ENCODE measurements around the gene BEGAIN. TPM values are rescaled to one million over a fixed set of nuclear protein-coding genes. Genes with fewer than 3 reads are reported as not detected.

Gene BEGAIN
- total and polyA plus RNA-seq, 4 donors, result 0.27 to 1.6 (median 1.3) TPM

DNA sequence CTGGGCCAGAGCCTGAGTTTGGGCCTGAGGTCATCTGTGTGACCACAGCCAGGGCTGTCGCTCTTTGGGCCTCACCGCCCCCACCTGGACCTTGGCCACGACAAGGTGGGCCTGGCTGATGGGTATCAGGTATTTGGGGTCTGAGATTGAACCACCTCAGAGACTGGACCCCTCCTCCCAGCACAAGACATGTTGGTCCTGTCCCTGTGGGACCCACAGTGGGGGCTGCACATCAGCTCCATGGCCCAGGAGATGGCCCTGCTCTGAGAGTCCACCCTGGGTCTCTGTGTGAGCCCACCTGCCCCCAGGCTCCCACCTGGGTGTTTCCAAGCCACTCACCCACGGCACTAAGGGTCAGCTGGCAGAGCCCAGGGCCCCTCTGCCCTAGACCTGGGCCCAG is 20.6 kb downstream of the BEGAIN start:
- Histone ChIP-seq H3K9ac (ENCODE audit: insufficient read depth in 1 of 2, low read length in 2 of 2) (no peak overlapping the region), H3K9me3 (ENCODE audit: control insufficient read depth in 4 of 4, insufficient read depth in 3 of 4, low read length in 3 of 4) (no peaks in the 10 kb centered on the region), H3K36me3 (ENCODE audit: control insufficient read depth in 4 of 4, insufficient read depth in 4 of 4, low read length in 4 of 4) (no peaks in the 10 kb centered on the region), H3K4me3 (no peak overlapping the region), H3K27me3 (ENCODE audit: control insufficient read depth in 3 of 3, insufficient read depth in 3 of 3, low read length in 2 of 3) (peaks cover 14 to 49% (median 15%) of the 10 kb centered on the region in 3 donors), H3K4me1 (ENCODE audit: control insufficient read depth in 5 of 5, insufficient read depth in 5 of 5, low read length in 5 of 5) (peaks cover 0 to 11% (median 3%) of the 10 kb centered on the region in 5 donors), H3K27ac (ENCODE audit: low read depth in 1 of 2, low read length in 1 of 2) (no peak overlapping the region)
- DNase-seq (no peak), ATAC-seq (ENCODE audit: insufficient read depth, low FRiP score) (no peak)
- 82 to 94% methylated on average over 4 of the region's 4 CpGs for WGBS, 2 donors
- TF ChIP-seq, protein P1, sequence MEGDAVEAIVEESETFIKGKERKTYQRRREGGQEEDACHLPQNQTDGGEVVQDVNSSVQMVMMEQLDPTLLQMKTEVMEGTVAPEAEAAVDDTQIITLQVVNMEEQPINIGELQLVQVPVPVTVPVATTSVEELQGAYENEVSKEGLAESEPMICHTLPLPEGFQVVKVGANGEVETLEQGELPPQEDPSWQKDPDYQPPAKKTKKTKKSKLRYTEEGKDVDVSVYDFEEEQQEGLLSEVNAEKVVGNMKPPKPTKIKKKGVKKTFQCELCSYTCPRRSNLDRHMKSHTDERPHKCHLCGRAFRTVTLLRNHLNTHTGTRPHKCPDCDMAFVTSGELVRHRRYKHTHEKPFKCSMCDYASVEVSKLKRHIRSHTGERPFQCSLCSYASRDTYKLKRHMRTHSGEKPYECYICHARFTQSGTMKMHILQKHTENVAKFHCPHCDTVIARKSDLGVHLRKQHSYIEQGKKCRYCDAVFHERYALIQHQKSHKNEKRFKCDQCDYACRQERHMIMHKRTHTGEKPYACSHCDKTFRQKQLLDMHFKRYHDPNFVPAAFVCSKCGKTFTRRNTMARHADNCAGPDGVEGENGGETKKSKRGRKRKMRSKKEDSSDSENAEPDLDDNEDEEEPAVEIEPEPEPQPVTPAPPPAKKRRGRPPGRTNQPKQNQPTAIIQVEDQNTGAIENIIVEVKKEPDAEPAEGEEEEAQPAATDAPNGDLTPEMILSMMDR (IDR thresholded peaks at IDR 0.05; ENCODE audit: control extremely low read depth, extremely low read depth), result no peak

DNA sequence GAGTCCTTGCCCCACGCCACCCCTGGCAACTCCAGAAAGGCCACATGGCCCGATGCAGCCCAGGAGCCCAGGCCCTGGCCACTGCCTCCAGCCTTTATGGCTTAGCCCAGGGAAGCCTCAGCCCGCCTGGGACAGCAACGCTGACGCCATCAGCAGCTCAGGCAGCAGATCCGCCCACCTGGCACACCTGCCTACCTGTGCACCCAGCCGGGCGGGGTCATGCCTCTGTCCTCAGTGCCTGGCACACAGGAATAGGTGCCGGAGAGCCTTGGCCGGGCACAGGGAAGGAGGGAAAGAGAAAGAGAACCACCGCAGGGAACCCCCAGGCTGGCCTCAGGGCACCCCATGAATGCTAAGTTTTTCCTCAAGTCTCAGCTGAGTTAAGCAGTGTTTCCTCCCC is 21.1 kb downstream of the BEGAIN start:
- Histone ChIP-seq H3K4me1 (ENCODE audit: control insufficient read depth in 5 of 5, insufficient read depth in 5 of 5, low read length in 5 of 5) (peaks cover 0 to 11% (median 3%) of the 10 kb centered on the region in 5 donors), H3K9me3 (ENCODE audit: control insufficient read depth in 4 of 4, insufficient read depth in 3 of 4, low read length in 3 of 4) (no peaks in the 10 kb centered on the region), H3K27ac (ENCODE audit: low read depth in 1 of 2, low read length in 1 of 2) (no peak overlapping the region), H3K4me3 (no peak overlapping the region), H3K27me3 (ENCODE audit: control insufficient read depth in 3 of 3, insufficient read depth in 3 of 3, low read length in 2 of 3) (peaks cover 14 to 45% (median 15%) of the 10 kb centered on the region in 3 donors), H3K9ac (ENCODE audit: insufficient read depth in 1 of 2, low read length in 2 of 2) (no peak overlapping the region), H3K36me3 (ENCODE audit: control insufficient read depth in 4 of 4, insufficient read depth in 4 of 4, low read length in 4 of 4) (no peaks in the 10 kb centered on the region)
- WGBS, 2 donors, result 88 to 93% methylated on average over 11 of the region's 11 CpGs
- TF ChIP-seq, protein P1 (IDR thresholded peaks at IDR 0.05; ENCODE audit: control extremely low read depth, extremely low read depth), result no peak
- DNase-seq (no peak), ATAC-seq (ENCODE audit: insufficient read depth, low FRiP score) (no peak)

DNA sequence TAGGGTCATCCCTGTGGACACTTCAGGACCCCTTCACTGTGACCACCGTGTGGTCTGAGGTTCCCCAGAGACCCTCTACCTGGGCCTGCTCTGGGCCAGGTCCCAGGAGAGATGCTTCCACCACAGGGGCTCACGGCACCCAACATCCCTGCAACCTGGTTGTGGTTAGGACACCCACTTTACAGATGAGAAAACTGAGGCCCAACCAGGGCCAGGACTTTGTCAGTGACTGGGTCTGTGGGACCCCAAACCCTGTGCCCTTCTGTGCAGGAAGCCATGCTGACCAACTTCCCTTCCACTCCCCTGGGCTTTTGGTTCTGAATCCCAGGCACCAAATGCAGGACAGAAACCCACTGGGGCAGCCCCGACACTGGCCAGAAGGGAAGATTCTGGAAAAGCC is 21.6 kb downstream of the BEGAIN start:
- WGBS, 2 donors, result 85% methylated on average over 3 of the region's 3 CpGs
- no peak overlapping the region for H3K4me3 ChIP-seq
- no peaks in the 10 kb centered on the region for H3K9me3 ChIP-seq (ENCODE audit: control insufficient read depth in 4 of 4, insufficient read depth in 3 of 4, low read length in 3 of 4)
- no peak overlapping the region for H3K9ac ChIP-seq (ENCODE audit: insufficient read depth in 1 of 2, low read length in 2 of 2)
- ATAC-seq (ENCODE audit: insufficient read depth, low FRiP score) (no peak), DNase-seq (no peak)
- H3K4me1 ChIP-seq (ENCODE audit: control insufficient read depth in 5 of 5, insufficient read depth in 5 of 5, low read length in 5 of 5), result peaks cover 0 to 11% (median 3%) of the 10 kb centered on the region in 5 donors
- peaks cover 14 to 40% (median 15%) of the 10 kb centered on the region in 3 donors for H3K27me3 ChIP-seq (ENCODE audit: control insufficient read depth in 3 of 3, insufficient read depth in 3 of 3, low read length in 2 of 3)
- H3K27ac ChIP-seq (ENCODE audit: low read depth in 1 of 2, low read length in 1 of 2), result no peak overlapping the region
- no peaks in the 10 kb centered on the region for H3K36me3 ChIP-seq (ENCODE audit: control insufficient read depth in 4 of 4, insufficient read depth in 4 of 4, low read length in 4 of 4)
- TF ChIP-seq, protein P1 (IDR thresholded peaks at IDR 0.05; ENCODE audit: control extremely low read depth, extremely low read depth), result no peak

DNA sequence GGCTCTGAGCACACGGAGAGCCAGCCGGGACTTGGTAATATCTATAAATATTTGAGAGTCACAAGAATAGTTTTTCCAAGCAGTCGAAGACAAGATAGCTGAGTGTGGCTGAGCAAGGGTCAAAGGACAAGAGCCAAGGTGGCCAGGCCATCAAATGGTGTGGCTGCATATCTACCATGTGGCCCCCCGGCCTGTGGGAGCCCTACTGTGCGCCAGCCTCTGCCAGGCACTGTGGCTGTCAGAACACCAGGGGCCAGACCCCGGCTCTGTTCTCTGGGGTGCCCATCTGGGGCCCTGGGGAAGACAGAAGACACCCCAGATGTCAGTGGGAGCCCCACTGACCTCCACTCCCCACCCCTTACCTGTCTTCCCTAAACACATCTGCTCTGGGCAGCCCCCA is 22.7 kb downstream of the BEGAIN start:
- Histone ChIP-seq H3K27ac (ENCODE audit: low read depth in 1 of 2, low read length in 1 of 2) (no peak overlapping the region), H3K9me3 (ENCODE audit: control insufficient read depth in 4 of 4, insufficient read depth in 3 of 4, low read length in 3 of 4) (no peaks in the 10 kb centered on the region), H3K4me3 (no peak overlapping the region), H3K36me3 (ENCODE audit: control insufficient read depth in 4 of 4, insufficient read depth in 4 of 4, low read length in 4 of 4) (no peaks in the 10 kb centered on the region), H3K27me3 (ENCODE audit: control insufficient read depth in 3 of 3, insufficient read depth in 3 of 3, low read length in 2 of 3) (peaks cover 4 to 29% (median 15%) of the 10 kb centered on the region in 3 donors), H3K4me1 (ENCODE audit: control insufficient read depth in 5 of 5, insufficient read depth in 5 of 5, low read length in 5 of 5) (peaks cover 0 to 11% (median 3%) of the 10 kb centered on the region in 5 donors), H3K9ac (ENCODE audit: insufficient read depth in 1 of 2, low read length in 2 of 2) (no peak overlapping the region)
- TF ChIP-seq, protein P1 (IDR thresholded peaks at IDR 0.05; ENCODE audit: control extremely low read depth, extremely low read depth), result no peak
- 57 to 62% methylated on average over 6 of the region's 6 CpGs for WGBS, 2 donors
- ATAC-seq (ENCODE audit: insufficient read depth, low FRiP score) (no peak), DNase-seq (no peak)

Measured in lung (tissue), 12 donors.